K562 (cell line): ENCODE results near the gene SPOUT1. TPM values are rescaled to one million over a fixed set of nuclear protein-coding genes. Genes with fewer than 3 reads are reported as not detected.

Experiments
- CHAMP1 ChIP-seq: fragments of 450-650 bp; IDR thresholded peaks from 2 replicates; pipeline ENCODE4 v1.6.1; 2016; ENCODE audit warnings: mild to moderate bottlenecking
- COPS2 ChIP-seq: fragments of 450-650 bp; conservative IDR thresholded peaks from 2 replicates; pipeline ENCODE4 v1.6.1; 2016; ENCODE audit warnings: mild to moderate bottlenecking, moderate library complexity
- CREBBP ChIP-seq: IDR thresholded peaks from one replicate; pipeline ENCODE4 v1.6.1; 2012; ENCODE audit warnings: low read depth, mild to moderate bottlenecking, control low read depth, inconsistent platforms, low read length
- FOXA1 ChIP-seq: fragments of 450-650 bp; IDR thresholded peaks from 2 replicates; pipeline ENCODE4 v1.6.1; 2016; ENCODE audit warnings: mild to moderate bottlenecking, borderline replicate concordance
- HMGXB4 ChIP-seq: sonication (generic); formaldehyde crosslinking; IDR thresholded peaks from 2 replicates; pipeline ENCODE4 v1.8.1; 2023; ENCODE audit warnings: mild to moderate bottlenecking, missing genetic modification reagents
- MYNN ChIP-seq, 2 experiments: sonication (generic); formaldehyde crosslinking in 1 of 2; IDR thresholded peaks; 2 replicates each; pipeline versions ENCODE4 v1.5.0 to v1.6.1; 2016 to 2020; ENCODE audit warnings: antibody characterized with exemption in 1 of 2, missing genetic modification reagents in 1 of 2
- RB1 ChIP-seq: fragments of 450-650 bp; IDR thresholded peaks from 2 replicates; pipeline ENCODE4 v1.6.1; 2017; ENCODE audit warnings: low read depth, mild to moderate bottlenecking
- SAFB2 ChIP-seq: fragments of 200-400 bp; formaldehyde crosslinking; IDR thresholded peaks from 2 replicates; pipeline ENCODE4 v1.6.1; 2018; ENCODE audit warnings: borderline replicate concordance, low read length, low read depth, moderate library complexity; ENCODE audit not compliant: severe bottlenecking
- SMARCC2 ChIP-seq: fragments of 450-650 bp; IDR thresholded peaks from 2 replicates; pipeline ENCODE4 v1.6.1; 2017; ENCODE audit warnings: antibody characterized with exemption, moderate library complexity, mild to moderate bottlenecking, low read depth
- TRIM24 ChIP-seq, 2 experiments: fragments of 450-650 bp; IDR thresholded peaks; 2 replicates each; pipeline ENCODE4 v1.6.1; 2016
- ZBTB11 ChIP-seq, 3 experiments: fragments of 200-800 bp in 1 of 3; fragments of 250-450 bp in 1 of 3; fragments of 450-650 bp in 1 of 3; sonication (Bioruptor Pico) in 1 of 3; sonication (Bioruptor generic) in 1 of 3; formaldehyde crosslinking in 1 of 3; IDR thresholded peaks; 2 replicates each; pipeline versions ENCODE4 v1.6.1 to v1.8.0; 2016 to 2022; ENCODE audit warnings: mild to moderate bottlenecking in 2 of 3, missing genetic modification characterization in 2 of 3, missing compliant biosample characterization in 1 of 3, moderate library complexity in 1 of 3
- ZNF140 ChIP-seq: fragments of 250-450 bp; sonication (Bioruptor Pico); IDR thresholded peaks from 2 replicates; pipeline ENCODE4 v1.8.0; 2021; ENCODE audit warnings: moderate library complexity, mild to moderate bottlenecking, inconsistent platforms
- ZNF41 ChIP-seq: fragments of 250-450 bp; sonication (Bioruptor Pico); conservative IDR thresholded peaks from 2 replicates; pipeline ENCODE4 v1.4.0; 2020; ENCODE audit warnings: mild to moderate bottlenecking
- ZNF436 ChIP-seq: fragments of 250-450, 450-650 bp; sonication (Bioruptor Pico); formaldehyde crosslinking; IDR thresholded peaks from 2 replicates; pipeline ENCODE4 v1.7.0; 2020; ENCODE audit warnings: mild to moderate bottlenecking
- polyA plus RNA-seq, 8 experiments: library from polyadenylated mRNA; depleted of rRNA in 4 of 8; stranded (reverse) in 5 of 8; unstranded in 3 of 8; fragments of >200 nt; fragmentation: Nextera tagmentation in 2 of 8; fragmentation: Illumina TruSeq in 1 of 8; extraction: Ambion mirVana in 2 of 8; extraction: Trizol in 1 of 8; gene quantifications; 2 replicates each; pipeline versions ENCODE4 v1.2.1 to v1.2.3, GENCODE V29; 2011 to 2014; ENCODE audit warnings: inconsistent platforms in 1 of 8, missing spikeins in 1 of 8
- total RNA-seq, 7 experiments: library from RNA; depleted of rRNA in 6 of 7; stranded (reverse); fragments of >200 nt in 6 of 7; fragmentation: Illumina TruSeq in 2 of 7; extraction: Trizol in 2 of 7; gene quantifications; 2 replicates each; pipeline versions ENCODE4 v1.2.1 to v1.2.3, GENCODE V29; 2011 to 2021; ENCODE audit warnings: low replicate concordance in 1 of 7

The SPOUT1 gene
- total and polyA plus RNA-seq, 9 of the 15 experiments (the other 6 are each of a cell fraction or from before 2014, with no cell fraction given) = 10.6 to 121 (median 37.4) TPM

GRCh38 chr9:128818099-128818838 lies 11.3 kb downstream of the SPOUT1 start, which contains the start of gene ENDOG (continued):
- TF ChIP-seq ZBTB11 (CRISPR knock-in tag; IDR thresholded peaks at IDR 0.05) (peak in 1 of 3 experiments; percentile 72; a peak in 1 of 6 replicates), FOXA1 (no peak), SMARCC2 (no peak), SAFB2 (no peak), CREBBP (no peak), RB1 (peak; percentile 47), TRIM24 (IDR thresholded peaks at IDR 0.05) (peak in 1 of 2 experiments; percentile 33; a peak in 1 of 4 replicates), MYNN (IDR thresholded peaks at IDR 0.05) (peak; percentile 13; the same call in 1 of the 2 replicates), MYNN (CRISPR knock-in tag; IDR thresholded peaks at IDR 0.05) (no peak), COPS2 (no peak), CHAMP1 (no peak), ZNF140 (CRISPR knock-in tag) (no peak), ZNF41 (CRISPR knock-in tag) (no peak), HMGXB4 (CRISPR knock-in tag) (peak; percentile 63; the same call in 1 of the 2 replicates), ZNF436 (no peak)
